ENCODE data around the gene CAPN9.

Gene CAPN9

GRCh38 chr1:230850547-230850946, 103.4 kb downstream of the CAPN9 start:
- H3K27ac ChIP-seq: no peak overlapping the region
- no peaks in the 10 kb centered on the region for H3K36me3 ChIP-seq
- no peaks in the 10 kb centered on the region for H3K4me1 ChIP-seq (ENCODE audit: control insufficient read depth in 1 of 2, insufficient read depth in 1 of 2, low read depth in 1 of 2, low read length in 1 of 2)
- H3K9me3 ChIP-seq: no peaks in the 10 kb centered on the region
- no peak for TF ChIP-seq CTCF (IDR thresholded peaks at IDR 0.05)
- no peak overlapping the region for H3K4me3 ChIP-seq (ENCODE audit: low read depth in 1 of 2, low read length in 1 of 2)
- no peaks in the 10 kb centered on the region for H3K27me3 ChIP-seq

DNA sequence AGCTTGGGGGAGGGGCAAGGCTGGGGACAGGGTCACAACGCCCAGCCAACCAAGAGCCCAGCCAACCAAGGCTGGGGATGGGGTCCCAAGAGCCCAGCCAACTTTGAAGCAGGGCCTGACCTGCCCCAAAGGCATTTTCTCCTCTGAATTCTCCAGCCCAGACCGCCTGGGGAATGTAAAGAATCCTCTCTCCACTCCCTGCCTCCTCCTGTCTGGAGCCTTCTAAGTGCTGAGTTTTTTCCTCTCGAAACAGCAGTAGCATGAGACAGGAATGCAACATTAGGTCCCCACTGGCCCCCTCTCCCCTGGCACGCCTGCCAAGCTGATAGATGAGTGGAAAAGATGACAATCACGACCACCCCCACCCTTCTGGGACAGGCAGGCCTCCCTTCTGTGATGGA, 104.1 kb downstream of the CAPN9 start:
- H3K27me3 ChIP-seq: no peaks in the 10 kb centered on the region
- no peaks in the 10 kb centered on the region for H3K4me1 ChIP-seq (ENCODE audit: control insufficient read depth in 1 of 2, insufficient read depth in 1 of 2, low read depth in 1 of 2, low read length in 1 of 2)
- H3K36me3 ChIP-seq: no peaks in the 10 kb centered on the region
- H3K9me3 ChIP-seq: no peaks in the 10 kb centered on the region
- no peak overlapping the region for H3K27ac ChIP-seq
- no peak overlapping the region for H3K4me3 ChIP-seq (ENCODE audit: low read depth in 1 of 2, low read length in 1 of 2)
- no peak for TF ChIP-seq CTCF (IDR thresholded peaks at IDR 0.05)

Data from neutrophil (primary cell).